CD4-positive, alpha-beta T cell treated with Interleukin-2 at 100 ng/mL for 4 hours (primary cell): ENCODE results near the gene CUEDC1.
A peak's percentile ranks its signal among the peaks of the same experiment; 100 is the strongest.
"Not testable (repeated sequence)": the region's sequence is repeated elsewhere in the genome, so short reads cannot be mapped to it uniquely, and the experiment has no call there.

Experiments
- DNase-seq: peaks from one replicate; pipeline ENCODE4 v3.0.0-alpha.2; 2020; ENCODE audit warnings: low spot score

The CUEDC1 gene

DNA sequence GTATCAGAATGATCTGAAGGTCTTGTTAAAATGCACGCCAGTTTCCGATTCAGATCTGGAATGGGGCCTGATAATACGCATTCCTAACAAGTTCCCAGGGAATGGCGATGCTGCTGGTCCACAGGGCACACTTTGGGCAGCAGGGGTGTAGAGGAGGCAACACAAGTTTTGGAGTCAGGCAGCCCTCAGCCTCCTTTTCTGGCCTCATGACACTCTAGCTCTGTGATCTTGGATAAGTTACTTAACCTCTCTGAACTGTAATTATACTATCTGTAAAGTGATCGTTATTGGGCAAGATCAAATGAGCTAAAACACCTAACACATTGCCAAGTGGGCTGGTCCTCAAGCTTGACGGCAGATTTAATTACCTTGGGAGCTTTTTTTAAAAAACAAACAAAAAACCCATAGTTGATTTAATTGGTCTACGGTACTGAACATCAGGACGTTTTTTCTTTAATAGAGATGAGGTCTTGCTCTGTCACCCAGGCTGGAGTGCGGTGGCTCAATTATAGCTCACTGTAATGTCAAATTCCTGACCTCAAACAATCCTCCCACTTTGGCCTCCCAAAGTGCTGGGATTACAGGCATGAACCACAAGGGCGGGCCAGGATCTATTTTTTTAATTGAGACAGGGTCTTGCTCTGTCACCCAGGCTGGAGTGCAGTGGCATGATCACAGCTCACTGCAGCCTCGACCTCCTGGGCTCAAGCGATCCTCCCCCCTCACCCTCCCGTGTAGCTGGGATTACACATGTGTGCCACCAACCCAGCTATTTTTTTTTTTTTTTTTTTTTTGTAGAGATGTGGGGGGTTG is 95.4 kb downstream of the CUEDC1 start:
- DNase-seq: no peak

DNA sequence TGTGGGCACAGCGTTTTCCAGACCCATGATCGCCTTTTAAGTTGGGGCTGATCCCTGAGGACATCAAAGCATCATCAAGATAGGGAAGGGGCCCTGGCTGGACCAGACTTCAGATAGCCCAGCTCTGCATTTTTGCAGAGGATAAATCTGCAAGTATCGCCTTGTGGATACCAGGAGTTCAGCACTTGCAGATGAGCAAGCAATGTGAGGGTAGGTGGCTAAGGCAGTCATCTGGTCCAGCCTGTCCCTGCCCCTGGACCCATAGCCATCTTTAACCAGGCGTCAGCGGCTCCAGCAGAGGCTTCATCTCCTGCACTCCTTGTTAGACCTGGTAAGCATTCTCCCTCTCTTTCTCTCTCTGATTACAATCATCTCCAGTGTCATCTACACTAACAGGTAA is 96.4 kb downstream of the CUEDC1 start:
- DNase-seq: no peak

GRCh38 chr17:57856792-57857620 is 98.2 kb downstream of the CUEDC1 start:
- DNase-seq: no peak

DNA sequence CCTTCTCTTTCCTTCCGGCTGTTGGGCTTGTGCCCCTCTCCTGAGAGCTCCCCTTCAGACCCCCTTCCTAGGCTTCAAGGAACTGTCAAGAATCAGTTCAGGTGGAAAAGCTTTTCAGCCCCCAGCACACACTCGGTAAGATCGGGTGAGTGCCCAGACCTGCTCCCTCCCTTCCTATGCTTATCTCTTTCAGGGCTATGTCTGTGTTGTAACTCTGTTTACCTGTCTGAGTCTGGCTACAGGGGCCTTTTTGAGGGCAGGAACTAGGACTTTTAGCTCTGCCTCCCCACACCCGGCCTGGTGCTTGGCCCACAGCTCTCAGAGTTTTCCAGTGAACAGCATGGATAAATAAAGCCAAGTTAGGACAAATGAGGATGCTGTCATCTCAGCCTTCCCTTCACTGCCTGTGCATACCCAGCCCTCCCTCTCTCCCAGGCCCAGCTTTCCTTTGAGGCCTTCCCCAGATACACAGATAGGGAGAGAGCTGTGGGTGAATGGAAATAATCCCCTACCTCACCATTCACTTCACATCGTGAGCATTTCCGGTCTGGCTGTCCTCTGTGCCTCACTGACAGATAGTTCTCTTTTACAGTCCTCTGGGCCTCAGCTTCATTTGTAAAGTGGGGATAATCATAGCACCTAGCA is 99.7 kb downstream of the CUEDC1 start:
- DNase-seq: no peak

GRCh38 chr17:57853695-57854094 is 101.5 kb downstream of the CUEDC1 start:
- DNase-seq: no peak

DNA sequence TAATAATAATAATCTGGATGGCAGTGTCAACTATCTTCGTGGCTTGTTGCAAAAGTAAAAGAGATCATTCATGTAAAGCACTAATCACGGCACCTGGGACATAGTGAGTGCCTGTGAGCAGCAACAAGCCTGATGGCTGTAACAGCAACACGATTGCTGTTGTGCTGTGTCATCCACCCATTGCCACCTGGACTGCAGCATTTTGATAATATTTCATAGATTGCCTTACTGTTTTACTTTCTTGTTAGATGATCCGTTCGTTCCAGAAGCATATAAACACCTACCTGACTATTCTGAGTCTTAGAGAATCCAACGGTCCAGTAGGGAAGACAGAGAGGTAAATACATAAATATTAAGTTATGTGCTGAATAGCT is 102.3 kb downstream of the CUEDC1 start:
- DNase-seq: no peak

DNA sequence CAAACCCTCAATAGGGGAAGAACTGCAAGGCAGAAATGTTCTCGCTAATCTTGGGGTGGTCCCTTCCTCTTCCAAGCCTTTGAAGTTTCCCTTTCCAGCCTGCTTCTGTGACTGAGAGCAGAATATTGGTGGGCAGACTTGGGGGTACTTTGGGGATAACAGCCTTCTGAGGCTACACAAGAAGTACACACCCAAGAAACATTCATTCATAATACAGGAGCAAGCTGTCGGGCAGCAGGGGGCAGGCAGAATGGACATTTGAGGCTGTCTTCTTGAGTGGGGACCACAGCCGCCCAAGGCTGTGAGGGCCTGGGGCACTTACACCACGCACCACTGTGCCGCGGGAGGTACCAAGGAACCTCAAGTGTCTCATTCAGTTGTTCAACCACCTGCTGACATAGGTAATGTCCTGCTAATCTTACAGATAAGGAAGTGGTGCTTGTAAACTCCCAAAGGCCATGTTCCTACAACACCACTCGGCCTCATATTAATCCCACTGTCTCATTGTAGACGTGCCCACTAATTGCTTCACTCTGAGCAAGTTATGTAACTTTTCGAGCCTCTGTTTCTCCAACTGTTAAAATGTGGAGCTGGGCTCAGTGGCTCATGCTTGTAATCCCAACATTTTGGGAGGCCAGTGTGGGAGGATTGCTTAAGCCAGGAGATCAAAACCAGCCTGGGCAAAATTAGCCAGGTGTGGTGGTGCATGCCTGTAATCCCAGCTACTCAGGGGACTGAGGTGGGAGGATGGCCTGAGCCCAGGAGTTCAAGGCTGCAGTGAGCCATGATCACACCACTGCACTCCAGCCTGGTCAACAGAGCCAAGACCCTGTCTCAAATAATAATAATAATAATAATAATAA is 102.9 kb downstream of the CUEDC1 start:
- DNase-seq: no peak

DNA sequence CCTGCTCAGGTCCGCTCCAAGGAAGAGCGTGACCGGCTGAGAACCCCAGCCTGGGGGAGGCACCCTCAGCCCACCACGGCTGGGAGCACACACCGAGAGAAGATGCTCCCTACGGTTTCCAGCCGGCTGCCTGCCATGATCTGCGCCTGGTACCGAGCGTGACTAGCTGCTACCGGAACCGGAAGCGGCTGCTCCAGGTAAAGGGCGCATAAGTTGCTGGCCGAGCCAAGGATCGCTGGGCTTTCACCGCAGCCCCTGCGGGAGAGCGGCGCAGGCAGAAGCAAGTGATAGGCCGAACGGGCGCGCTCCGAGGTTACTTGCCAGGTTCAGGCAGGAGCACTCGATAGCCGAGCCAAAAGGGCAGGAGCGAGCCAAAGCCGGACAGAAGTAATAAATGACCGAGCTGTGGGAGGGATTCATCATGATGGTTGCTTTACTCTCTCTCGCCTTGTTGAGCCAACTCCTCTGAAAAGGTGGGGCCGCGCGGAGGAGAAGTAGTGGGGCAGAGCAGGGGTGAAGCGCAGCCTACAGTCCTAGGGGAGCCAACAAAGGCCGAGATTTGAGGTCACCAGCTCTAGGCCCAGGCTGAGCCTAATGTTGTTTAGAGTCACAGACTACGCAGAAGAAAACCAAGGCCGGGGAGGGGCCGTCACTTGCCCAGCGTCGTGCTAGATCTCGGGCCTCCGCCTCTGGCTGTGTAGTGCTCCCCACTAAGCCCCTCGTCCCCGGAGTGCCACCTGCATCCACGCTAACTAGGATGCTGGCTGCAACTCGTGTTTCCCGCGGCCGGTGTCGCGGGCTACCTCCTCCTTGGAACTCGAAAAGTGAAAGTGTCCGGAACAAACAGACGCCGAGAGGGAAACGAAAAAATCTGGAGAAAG is 105.1 kb downstream of the CUEDC1 start, which contains the start of gene MRPS23:
TSS of gene MRPS23 (minus strand) at position 171 of the 881 bp plus-strand sequence. CDS start at position 137, 34 bp downstream.
- DNase-seq: peak; percentile 98

- DNase-seq: no peak
These were observed 105.9 kb downstream of the CUEDC1 start for GRCh38 chr17:57849163-57849873.

GRCh38 chr17:57846056-57846945 is 108.9 kb downstream of the CUEDC1 start:
- DNase-seq: not testable (repeated sequence)

DNA sequence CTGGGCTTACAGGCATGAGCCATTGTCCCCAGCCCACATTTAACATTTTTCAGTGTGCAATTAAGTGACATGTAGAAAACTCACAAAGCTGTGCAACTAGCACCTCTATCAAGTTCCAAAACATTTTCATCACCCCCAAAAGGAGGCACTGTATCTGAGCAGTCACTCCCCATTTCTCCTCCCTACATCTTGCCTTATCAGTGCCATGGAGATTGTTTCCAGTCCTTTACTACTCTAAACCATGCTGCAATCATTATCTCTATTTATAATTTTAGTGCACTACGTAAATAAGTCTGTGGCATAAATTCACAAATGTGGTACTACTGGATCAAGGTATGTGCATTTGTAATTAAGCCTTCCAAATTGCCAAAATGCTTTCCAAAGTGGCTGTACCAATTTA is 112.9 kb downstream of the CUEDC1 start:
- DNase-seq: no peak

- DNase-seq: no peak
These were observed 115.7 kb downstream of the CUEDC1 start for GRCh38 chr17:57839571-57839923.

DNA sequence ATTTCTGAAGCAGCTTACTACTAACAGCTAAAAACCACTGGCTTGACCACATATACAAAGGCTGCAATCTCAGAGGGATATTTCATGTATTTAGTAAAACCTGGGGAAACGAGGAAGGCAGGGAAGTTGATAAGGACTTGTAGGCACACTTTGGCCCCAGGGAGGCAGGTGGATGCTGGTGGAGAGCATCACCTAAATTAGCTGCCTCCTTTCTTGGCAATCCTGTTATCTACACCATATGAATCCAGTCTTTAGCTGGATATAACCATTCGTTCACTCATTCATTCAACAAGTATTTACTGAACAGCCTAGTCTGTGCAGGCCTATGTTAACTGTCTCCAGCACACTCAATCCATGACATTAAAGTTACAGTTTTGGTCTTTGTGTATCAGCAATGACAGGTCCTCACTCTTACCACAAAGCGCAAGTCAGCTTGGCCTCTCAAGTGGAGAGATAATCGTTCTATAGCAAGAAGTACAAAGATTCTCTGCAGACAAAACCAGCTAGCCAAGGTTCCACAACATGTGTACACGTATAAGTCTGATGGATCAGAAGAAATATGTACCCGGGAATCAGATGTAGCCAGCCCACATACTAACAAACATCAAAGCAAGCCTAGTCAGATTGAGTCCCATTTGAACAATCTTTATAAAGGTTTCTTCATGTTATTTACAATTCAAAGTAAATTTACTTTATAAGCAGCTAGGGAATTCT is 116.2 kb downstream of the CUEDC1 start:
- DNase-seq: no peak

DNA sequence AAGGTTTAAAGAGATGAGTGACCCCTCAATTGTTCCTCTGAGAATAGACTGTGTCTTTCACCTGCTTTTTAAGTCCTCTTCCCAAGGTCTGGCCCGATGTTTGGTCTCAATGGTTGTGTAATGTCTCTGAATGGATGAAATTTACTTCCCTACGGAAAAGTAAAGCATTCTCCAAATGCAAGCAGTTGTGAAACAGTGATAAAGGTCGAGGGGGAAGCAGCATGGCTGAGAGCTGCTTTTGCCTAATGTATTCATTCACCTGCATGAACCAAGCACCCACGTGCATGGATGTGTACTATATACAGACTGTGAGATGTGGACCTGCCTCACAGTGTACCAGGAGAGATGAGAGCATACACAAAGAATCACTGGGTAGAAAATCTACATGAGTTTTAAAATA is 116.8 kb downstream of the CUEDC1 start:
- no peak for DNase-seq

DNA sequence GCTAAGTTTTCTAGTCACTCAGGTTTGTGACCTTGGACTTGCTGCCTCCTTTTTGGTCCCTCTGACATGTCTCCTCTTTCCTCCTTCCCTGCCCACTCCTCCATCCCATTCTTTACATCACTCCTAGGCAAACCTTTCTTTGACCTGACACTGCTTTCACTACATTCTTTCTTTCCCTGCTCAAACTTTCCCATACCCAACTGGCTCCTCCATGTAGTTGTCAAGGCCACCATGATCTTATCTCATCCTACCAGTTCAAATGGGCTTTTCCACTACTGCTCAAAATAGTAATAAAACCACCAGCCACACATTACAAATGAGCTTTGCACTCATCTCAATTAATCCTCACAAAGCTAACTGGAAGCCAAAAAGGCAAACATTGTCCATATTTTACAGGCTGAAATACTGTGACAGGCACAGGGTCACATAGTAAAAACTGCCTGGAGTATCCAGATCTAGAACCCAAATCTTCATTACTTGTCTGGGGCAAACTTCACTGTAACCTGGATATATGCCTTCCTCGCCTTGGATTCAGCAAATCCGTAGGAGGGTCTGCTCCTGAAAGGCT is 119.8 kb downstream of the CUEDC1 start:
- no peak for DNase-seq

- DNase-seq: no peak
These were observed 121.0 kb downstream of the CUEDC1 start for GRCh38 chr17:57834146-57834741.

DNA sequence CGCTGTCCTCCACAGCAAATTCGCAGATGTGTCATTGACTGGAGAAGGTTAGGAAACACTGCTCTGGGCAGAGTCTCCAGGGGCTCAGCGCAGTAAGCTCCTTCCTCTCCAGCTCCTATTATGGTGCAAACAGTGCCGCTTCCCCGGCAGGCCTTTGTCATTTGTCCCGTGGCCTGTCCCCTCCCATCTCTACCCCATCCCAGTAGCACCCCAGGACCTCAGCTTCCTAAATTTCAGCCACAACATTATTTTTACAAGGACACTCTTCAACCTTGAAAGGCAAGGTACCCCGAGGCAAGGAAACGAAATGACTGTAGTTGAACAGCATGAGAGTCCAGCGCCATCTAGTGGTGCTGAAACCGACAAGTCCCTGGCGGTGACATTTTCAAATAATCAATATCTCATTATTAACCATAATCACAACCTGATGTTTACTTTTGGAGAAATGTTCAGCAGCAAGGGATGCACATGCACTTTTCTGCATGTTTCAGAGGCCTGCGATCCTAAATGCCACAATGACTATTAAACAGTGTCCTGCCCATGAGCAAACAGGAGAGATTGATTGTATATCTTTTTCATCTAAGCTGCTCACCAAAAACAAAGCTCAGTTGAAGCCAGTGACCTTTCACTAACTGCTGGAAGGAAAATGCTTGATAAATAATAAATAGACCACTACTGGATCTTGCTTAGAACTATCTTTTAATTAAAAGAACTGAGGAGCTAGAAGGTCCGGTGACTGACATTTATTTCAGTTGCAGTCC is 121.9 kb downstream of the CUEDC1 start:
- peak; percentile 72 for DNase-seq
